HG03097 (cell line): Measurements from ENCODE around the gene TMEM244.
"Not testable (repeated sequence)": the region's sequence is repeated elsewhere in the genome, so short reads cannot be mapped to it uniquely, and the experiment has no call there.

ENCODE experiments used
- ATAC-seq: cut with Tn5 transposase; IDR thresholded peaks from one replicate; pipeline ENCODE4 v1.9.1; 2021; ENCODE audit not compliant: unreplicated experiment, low FRiP score

TMEM244 gene

DNA sequence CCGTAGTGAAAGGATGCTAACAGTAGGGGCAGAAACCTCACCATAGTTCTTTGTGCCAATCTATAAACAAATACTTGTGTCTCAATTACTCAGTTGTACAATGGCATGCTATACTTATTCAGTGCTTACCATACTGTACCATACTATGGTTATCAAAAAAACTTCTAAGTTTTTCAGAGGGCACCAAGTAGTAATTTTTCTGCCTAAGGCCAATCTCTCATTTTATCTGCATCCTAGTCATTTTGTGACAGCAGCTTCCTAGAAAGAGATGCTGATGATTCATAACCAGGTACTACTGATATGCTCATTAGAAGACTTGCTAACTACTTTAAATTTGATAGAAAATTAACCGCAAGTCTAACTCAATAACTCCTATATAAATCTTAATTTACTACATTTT, 42.9 kb downstream of the TMEM244 start:
- ATAC-seq, result no peak

DNA sequence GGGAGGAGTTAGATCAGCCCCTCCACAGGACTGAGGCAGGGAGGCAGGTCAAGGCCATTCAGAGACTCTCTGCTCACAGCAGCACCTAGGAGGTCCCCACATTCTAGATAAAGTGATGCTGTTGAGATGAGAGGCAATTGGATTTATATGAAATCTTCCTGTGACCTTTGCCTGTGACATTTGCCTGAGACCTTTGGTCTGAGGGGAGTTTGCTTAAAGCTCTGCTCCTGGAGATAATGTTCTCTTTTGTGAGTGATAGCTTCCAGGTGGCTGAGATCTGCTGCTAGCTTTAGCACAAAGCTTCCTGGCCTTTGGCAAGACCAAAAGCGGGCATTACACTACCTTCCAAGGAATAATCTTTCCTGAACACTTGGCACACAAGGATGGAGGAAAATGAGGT, 43.3 kb downstream of the TMEM244 start:
- ATAC-seq, result no peak

- no peak for ATAC-seq
Observed at GRCh38 chr6:129817332-129817731, 43.8 kb downstream of the TMEM244 start.

DNA sequence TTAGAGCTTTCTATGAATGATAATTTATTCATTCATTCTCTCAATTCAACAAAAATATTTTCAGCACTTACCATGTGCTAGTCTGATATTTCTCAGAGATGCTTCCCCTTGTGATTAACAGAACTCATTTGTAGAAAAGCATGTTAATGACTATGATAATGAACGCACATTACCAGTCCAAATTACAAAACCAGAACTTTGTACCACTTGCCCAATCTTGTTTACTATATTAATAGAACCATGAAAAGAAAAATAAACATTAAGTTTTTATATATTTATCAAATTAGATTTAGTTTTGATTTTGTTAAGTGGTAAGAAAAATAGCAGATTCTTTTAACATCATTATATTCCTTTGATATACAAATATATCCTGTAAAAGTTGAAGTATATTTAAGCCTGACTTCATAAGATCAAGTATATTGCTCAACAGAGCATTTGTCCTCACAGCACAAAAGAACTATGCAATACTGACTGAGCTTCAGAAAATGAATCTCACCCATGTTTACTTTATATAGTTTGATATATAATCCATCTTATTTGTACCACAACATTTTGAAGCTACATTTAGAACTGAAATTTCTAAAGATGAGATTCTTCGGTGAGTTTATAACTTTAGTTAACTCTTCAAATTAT, 48.9 kb downstream of the TMEM244 start:
- ATAC-seq, result no peak

DNA sequence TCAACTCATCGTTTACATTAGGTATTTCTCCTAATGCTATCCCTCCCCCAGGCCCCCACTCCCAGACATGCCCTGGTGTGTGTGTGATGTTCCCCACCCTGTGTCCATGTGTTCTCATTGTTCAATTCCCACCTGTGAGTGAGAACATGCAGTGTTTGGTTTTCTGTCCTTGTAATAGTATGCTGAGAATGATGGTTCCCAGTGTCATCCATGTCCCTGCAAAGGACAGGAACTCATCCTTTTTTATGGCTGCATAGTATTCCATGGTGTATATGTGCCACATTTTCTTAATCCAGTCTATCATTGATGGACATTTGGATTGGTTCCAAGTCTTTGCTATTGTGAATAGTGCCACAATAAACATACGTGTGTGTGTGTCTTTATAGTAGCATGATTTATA, 54.0 kb downstream of the TMEM244 start:
- ATAC-seq, result not testable (repeated sequence)

DNA sequence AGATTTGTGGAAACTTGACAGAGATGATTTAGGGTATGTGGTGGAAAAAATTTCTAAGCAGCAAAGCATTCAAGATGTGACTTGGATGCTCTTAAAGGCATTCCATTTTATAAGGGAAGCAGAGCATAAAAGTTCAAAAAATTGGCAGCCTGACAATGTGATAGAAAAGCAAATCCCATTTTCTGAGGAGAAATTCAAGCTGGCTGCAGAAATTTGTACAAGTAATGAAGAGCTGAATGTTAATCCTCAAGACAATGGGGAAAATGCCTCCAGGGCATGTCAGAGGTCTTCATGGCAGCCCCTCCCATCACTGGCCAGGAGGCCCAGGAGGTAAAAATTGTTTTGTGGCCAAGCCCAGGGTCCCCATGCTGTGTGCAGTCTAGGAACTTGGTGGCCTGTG, 58.2 kb downstream of the TMEM244 start:
- ATAC-seq, result not testable (repeated sequence)

DNA sequence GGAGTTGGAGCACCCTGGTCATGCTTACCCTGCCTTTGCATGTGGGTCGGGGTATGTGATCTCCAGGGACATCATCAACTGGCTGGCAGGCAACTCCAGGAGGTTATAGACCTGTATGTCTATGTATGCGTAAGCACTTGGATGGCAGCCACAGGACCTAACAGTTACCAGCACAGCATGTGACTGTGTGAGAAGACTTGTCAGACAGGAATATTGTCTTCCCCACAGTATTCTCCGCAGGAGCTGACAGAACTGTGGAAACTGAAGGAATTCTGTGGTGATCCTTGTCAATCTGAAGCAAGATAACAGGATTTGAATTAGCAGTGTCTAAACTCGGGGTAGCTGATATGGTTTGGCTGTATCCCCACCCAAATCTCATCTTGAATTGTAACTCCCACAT, 59.2 kb downstream of the TMEM244 start:
- ATAC-seq, result no peak

DNA sequence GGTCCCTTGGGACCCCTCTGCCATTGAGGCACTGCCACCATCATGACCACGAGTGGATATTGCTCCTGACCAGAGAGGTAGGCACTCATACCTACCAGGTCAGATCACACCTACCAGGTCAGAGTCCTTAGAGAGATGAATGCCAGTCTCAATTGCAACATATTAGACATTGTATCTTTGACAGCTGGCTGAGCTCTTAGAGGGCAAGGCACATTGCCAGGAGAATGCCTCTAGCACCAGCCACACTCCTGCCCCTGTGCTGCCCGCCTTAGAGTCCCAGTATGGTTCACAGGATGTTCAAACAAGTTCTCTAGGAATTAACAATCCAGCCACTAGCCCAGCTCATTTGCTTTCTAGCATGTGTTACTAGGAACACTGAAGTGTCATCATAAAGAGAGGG, 65.9 kb downstream of the TMEM244 start:
- no peak for ATAC-seq

DNA sequence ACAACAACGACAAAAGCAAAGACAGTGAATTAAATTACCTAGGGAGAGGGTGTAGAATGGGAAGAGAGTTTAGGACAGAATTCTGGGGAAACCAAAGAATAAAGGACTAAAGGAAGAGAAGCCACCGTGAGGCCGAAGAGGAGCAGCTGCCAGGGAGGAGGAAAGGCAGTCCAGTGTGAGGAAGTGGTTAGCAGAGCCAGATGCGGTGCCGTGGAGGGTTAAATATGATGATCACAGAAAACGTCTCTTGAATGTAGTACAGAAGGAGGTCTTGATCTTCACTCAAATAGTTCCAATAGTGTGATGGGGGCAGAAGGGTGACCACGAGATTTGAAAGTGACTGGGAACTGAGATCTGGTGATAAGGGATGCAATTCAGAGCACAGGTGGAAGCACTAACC, 67.7 kb downstream of the TMEM244 start:
- no peak for ATAC-seq

GRCh38 chr6:129792049-129792448, 69.1 kb downstream of the TMEM244 start:
- no peak for ATAC-seq

- no peak for ATAC-seq
Observed at GRCh38 chr6:129790785-129791184, 70.3 kb downstream of the TMEM244 start.

- ATAC-seq, result no peak
Observed at GRCh38 chr6:129789974-129790373, 71.1 kb downstream of the TMEM244 start.

- no peak for ATAC-seq
Observed at GRCh38 chr6:129787816-129788215, 73.3 kb downstream of the TMEM244 start.

DNA sequence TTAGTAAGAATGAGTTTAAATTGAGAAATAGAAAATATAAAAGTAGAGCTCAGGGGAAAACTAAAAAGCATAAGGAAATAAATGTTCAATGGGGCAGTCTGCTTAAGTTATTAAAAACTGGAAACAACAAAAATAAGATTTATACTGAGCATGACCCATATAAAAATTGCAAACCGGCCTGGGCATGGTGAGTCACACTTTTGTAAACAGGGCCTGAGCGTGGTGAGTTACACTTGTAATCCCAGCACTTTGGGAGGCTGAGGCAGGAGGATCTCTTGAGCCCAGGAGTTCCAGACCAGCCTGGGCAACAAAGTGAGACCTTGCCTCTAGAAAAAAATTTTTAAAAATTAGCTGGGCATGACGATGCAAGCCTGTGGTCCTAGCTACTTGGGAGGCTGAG, 74.6 kb downstream of the TMEM244 start:
- no peak for ATAC-seq

- ATAC-seq, result no peak
Observed at GRCh38 chr6:129785756-129786135, 75.4 kb downstream of the TMEM244 start.

DNA sequence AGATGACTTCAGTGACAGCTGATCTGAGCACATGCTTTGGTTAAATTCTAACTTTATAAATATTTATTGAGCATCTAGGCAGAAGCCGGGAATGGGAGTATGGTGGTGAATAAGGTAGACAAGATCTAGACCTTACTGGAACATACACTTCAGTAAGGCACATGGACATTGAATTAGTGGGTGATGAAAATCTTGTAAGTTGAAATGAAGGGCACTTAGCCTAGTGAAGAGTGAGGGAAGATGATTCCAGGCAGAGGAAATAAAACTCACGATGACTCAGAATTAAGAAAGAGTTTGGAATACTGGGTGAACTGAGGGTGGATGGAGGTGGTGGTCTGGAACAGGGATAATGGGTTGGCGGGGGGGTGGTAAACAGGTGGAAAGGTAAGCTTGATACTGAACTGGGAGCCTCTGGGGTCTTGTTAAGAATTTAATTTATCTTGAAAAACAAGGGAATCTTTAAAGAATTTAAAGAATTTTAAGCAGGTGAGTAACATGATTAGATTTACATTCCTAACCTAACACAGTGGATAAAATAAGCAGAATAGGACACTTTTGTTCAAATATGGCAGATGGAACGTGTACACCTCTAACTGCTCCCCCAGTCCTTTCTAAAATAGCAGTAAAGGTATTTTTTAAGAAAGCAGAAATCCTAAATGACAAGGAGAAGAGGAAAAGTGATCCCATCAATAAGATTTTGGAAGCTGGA, 75.9 kb downstream of the TMEM244 start:
- ATAC-seq, result no peak
